Effector CD4-positive, alpha-beta T cell (primary cell): ENCODE measurements around the gene ALKBH8.
"Not testable (repeated sequence)": the region's sequence is repeated elsewhere in the genome, so short reads cannot be mapped to it uniquely, and the experiment has no call there.

ENCODE experiments used
- DNase-seq: peaks from one replicate; pipeline ENCODE4 v3.0.0-alpha.2; 2020

ALKBH8 gene

DNA sequence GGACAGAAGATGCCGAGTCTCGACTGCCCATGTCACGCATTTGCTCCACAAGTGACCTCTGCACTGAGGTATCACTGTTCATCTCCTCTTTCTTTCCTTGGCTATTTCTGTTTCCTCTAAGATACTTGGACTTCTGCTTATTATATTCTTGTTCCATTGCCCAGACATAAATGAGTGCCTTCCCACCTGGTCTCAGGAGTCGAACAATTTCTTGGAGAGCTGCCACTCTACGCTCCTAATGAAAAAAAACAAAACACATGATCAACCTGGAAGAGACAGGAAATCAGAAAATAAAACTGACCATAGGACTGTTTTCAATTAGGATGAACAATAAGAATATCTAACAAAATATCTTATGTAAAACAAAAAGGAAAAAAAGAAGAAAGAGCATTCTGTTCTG, 60.6 kb downstream of the ALKBH8 start:
- no peak for DNase-seq

GRCh38 chr11:107501713-107502112, 63.8 kb downstream of the ALKBH8 start:
- no peak for DNase-seq

DNA sequence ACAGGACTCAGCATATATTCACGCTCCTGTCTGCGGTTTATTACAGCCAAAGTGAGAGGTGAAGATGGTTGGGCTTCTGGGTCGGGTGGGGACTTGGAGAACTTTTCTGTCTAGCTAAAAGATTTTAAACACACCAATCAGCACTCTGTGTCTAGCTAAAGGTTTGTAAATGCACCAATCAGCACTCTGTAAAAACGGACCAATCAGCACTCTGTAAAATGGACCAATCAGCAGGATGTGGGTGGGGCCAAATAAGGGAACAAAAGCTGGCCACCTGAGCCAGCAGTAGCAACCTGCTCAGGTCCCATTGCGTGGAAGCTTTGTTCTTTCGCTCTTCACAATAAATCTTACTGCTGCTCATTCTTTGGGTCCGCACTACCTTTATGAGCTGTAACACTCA, 68.2 kb downstream of the ALKBH8 start:
- DNase-seq, result not testable (repeated sequence)

GRCh38 chr11:107496011-107496410, 69.5 kb downstream of the ALKBH8 start:
- no peak for DNase-seq

GRCh38 chr11:107494055-107494454, 71.5 kb downstream of the ALKBH8 start:
- DNase-seq, result no peak

DNA sequence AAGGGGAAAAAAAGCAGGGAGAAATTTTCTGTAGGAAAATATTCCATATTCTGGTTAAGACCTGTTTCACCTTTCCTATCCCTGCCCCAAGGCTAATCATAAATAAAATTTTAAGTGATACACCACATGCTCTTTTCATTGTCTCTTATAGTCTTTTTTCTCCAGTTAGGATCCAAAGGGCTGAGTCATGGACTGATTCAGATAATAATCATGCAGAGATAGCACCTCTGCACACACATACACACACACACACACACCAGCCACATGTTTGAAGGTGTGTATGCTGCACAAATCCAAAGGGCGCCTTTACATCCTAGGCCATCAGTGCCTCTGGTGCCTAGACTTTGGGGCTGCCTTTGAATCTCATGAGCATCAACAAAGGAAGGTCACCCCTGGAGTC, 72.4 kb downstream of the ALKBH8 start:
- DNase-seq, result no peak

DNA sequence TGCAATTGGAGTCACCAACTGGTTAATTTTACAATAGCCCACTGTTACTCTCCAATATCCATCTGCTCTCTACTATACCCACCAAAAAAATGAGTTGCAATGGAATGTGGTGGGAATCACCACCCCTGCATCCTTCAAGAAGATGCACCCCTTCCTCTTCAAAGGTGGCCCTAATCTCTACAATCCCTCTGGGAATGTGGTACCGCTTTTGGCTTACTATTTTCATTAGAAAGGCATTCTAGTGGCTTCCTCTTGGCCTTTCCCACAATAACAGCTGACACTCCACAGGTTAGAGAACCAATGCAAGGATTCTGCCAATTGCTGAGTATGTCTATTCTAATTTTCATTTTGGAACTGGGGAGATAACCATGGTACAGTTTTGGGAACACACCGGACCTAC, 74.7 kb downstream of the ALKBH8 start:
- DNase-seq, result no peak

GRCh38 chr11:107482234-107482633, 83.3 kb downstream of the ALKBH8 start:
- DNase-seq, result no peak

DNA sequence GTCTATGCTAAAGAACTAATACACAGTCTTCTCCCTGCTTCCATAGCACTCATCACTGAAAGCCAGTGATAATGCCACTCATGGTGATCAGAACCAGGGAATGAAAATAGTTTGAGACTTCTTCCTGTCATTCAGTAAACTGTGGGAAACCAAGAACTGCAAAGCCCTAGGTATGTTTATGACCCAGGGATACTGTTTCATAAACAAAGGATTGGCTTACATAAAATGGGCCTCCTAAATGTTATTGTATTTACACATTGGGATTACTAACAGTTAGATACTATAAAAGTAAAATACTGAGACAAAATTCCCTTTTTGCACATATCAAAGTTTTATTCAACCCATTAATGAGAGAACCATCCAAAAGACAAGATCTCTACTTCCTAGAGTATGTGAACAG, 86.6 kb downstream of the ALKBH8 start:
- DNase-seq, result no peak

DNA sequence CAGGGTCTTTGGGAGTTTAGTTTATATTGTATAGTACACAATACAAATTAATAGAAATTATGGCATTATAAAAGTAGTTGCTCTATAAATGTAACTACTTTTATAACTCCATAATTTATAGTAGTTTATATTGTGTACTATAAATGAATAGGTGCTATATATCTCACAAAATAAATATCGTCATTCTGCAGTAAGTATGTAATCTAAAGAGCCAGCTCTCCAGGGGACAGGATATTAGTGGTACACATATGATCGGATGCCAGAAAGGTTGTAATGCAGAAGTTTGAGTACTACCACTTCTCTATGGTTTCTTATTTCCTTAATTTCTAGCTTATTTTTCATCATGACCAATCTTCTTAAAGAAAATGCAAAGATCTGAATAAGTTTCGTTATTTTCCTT, 87.7 kb downstream of the ALKBH8 start:
- no peak for DNase-seq

DNA sequence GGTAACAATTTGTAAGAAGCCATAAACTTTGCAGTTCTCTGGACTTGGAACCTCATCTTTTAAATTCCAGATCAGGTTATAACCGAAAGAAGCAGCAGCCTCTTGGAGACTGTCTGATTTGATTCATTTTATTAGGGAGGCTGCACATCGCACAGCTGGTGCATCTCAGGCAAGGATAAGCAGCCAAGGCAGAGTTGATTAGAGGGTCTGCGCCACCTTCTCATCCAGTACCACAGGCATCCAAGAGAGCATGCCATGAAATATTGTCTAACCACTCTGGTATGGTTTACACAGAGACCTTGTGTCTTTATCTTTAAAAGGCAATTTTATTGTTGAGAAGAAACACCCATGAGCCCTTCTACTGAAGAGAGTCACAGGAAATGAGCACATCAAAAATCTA, 91.7 kb downstream of the ALKBH8 start:
- no peak for DNase-seq

GRCh38 chr11:107472966-107473365, 92.6 kb downstream of the ALKBH8 start:
- no peak for DNase-seq

DNA sequence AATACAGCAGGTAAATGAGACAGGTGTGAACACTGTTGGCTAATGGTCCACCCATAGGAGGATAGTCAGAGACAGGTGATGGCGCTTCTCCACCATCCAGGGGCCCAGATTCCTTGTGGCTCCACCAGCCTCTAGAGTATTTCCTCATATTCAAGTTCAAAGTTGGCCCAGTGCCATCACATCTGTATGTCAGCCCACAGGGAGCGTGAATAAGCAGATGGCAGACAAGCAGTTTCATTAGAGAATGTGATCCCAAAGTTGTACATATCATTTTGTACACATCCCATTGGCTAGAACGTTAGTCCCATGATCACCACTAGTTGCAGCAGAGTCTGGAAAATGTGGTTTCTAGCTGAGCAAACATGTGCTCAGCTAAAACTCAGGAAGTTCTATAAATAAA, 96.9 kb downstream of the ALKBH8 start:
- DNase-seq, result no peak

GRCh38 chr11:107467696-107468095, 97.8 kb downstream of the ALKBH8 start:
- no peak for DNase-seq

GRCh38 chr11:107466275-107466866, 99.2 kb downstream of the ALKBH8 start:
- DNase-seq, result not testable (repeated sequence)

DNA sequence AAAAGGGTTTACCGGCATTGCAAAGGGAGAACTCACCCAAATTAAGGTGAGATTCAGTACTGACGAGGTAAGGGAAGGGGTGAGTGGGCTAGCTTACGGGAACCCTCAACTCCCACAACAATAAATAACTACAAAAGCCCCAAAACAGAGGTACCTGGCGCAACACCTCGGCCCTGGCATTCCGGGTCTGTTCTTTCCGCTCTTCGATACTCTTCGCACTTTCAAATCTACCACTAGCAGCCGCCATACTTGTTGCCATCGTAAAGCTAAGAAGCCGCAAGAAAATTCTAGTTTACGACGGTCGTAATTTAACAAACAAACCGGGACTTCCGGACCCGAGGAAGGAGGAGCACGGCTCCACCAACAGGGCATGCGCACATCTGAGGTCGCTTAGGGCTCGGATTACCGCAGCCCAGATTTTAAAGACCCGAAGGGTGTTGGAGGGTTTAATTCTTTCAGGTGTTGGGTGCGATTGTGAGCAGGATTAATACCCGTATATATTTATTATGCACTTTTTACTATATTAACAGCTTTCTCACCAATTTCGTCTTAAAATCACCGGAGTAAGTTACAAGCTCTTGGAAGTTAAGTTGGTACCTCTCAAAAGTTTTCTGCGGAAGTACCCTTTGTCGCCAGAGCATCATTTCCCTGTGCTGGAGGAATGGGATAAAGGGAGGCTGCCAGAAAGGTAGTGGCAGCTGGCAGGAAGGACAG, 107.8 kb downstream of the ALKBH8 start, which contains the start of gene CWF19L2:
CWF19L2 (minus strand) TSS at position 268 of the 714 bp plus-strand sequence; CDS start at position 259, 9 bp downstream.
- peak; percentile 87 for DNase-seq

- DNase-seq, result no peak
These were observed 108.4 kb downstream of the ALKBH8 start for GRCh38 chr11:107457205-107457557.

GRCh38 chr11:107453594-107454286, 111.8 kb downstream of the ALKBH8 start:
- DNase-seq, result no peak
